GM12865 (cell line): ENCODE measurements around the gene TDRD10.

Source experiments
- DNase-seq: peaks from one replicate; pipeline ENCODE4 v3.0.0; 2010; ENCODE audit warnings: low read depth
- H3K4me3 ChIP-seq: 2 replicates; pipeline ENCODE4 v1.5.1; 2011; ENCODE audit warnings: mild to moderate bottlenecking, low read depth, low read length, control low read depth
- TF ChIP-seq, protein P1 (sequence below): IDR thresholded peaks from 2 replicates; pipeline ENCODE4 v1.5.1; 2011; ENCODE audit warnings: low read length, control low read depth, low read depth, inconsistent platforms; ENCODE audit not compliant: insufficient read depth; ENCODE audit errors: missing control alignments

Gene TDRD10, protein sequence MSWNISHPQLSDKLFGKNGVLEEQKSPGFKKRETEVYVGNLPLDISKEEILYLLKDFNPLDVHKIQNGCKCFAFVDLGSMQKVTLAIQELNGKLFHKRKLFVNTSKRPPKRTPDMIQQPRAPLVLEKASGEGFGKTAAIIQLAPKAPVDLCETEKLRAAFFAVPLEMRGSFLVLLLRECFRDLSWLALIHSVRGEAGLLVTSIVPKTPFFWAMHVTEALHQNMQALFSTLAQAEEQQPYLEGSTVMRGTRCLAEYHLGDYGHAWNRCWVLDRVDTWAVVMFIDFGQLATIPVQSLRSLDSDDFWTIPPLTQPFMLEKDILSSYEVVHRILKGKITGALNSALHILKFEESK

DNA sequence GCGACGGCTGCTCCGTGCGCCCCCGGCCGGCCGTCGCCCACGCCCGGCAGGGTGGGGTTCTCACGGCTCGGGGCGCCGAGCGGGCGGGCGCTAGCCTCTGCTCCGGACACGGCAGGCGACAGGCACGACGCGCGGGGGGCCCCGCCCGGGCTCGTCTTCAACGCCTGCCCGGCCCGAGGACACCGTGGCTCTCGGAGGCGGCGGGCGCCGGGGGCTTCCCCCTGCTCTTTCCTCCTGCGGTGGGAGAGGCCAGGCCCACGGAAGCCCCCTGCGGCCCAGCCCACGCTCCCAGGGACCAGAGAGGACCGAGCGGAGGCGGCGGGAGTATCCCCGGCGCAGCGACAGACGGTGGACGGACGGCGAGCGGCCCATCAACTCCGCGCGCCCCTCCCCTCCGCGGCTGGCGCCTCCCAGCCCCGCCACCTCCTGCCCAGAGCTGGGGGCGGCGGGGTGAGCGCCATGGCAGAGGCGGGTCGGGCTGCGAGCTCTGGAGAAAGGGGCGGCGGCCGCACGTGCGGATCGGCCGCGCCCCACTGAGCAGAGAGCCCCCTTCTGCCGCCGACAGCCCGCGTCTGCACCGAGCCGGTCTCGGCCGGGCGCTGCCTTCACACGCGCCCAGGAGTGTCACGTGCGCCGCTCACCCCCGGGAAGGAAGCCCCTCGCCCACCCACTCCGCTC is at the start of gene TDRD10, which contains the start of gene SHE:
TDRD10 (plus strand) TSS at position 154 of the 678 bp plus-strand sequence. CDS start 4,685 bp downstream, outside the sequence.
SHE (minus strand) TSS at position 347 of the 678 bp plus-strand sequence. CDS start 386 bp downstream, outside the sequence.
- TF ChIP-seq, protein P1, sequence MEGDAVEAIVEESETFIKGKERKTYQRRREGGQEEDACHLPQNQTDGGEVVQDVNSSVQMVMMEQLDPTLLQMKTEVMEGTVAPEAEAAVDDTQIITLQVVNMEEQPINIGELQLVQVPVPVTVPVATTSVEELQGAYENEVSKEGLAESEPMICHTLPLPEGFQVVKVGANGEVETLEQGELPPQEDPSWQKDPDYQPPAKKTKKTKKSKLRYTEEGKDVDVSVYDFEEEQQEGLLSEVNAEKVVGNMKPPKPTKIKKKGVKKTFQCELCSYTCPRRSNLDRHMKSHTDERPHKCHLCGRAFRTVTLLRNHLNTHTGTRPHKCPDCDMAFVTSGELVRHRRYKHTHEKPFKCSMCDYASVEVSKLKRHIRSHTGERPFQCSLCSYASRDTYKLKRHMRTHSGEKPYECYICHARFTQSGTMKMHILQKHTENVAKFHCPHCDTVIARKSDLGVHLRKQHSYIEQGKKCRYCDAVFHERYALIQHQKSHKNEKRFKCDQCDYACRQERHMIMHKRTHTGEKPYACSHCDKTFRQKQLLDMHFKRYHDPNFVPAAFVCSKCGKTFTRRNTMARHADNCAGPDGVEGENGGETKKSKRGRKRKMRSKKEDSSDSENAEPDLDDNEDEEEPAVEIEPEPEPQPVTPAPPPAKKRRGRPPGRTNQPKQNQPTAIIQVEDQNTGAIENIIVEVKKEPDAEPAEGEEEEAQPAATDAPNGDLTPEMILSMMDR, result no peak
- no peak within 1 kb of the TSS for H3K4me3 ChIP-seq
- DNase-seq, result no peak

DNA sequence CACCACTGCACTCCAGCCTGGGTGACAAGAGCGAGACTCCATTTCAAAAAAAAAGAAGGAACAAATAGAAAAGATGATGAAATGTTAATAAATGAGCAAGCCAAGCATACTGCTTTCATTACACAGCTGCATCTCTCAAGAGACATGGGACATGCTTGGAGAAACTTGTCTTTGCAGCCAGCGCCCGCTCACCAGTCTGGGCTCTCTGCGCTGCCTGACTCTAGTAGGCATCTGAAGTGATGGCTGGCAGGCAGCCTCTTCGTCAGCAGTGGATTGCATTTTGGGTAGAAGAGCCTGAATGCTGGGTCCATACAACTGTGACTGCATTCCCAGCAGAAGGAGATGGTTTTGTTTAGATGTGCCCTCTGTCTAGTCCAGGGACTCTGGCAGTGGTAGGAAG is 48.9 kb upstream of the TDRD10 start:
- TF ChIP-seq, protein P1, result no peak
- H3K4me3 ChIP-seq, result no peak overlapping the region
- no peak for DNase-seq

DNA sequence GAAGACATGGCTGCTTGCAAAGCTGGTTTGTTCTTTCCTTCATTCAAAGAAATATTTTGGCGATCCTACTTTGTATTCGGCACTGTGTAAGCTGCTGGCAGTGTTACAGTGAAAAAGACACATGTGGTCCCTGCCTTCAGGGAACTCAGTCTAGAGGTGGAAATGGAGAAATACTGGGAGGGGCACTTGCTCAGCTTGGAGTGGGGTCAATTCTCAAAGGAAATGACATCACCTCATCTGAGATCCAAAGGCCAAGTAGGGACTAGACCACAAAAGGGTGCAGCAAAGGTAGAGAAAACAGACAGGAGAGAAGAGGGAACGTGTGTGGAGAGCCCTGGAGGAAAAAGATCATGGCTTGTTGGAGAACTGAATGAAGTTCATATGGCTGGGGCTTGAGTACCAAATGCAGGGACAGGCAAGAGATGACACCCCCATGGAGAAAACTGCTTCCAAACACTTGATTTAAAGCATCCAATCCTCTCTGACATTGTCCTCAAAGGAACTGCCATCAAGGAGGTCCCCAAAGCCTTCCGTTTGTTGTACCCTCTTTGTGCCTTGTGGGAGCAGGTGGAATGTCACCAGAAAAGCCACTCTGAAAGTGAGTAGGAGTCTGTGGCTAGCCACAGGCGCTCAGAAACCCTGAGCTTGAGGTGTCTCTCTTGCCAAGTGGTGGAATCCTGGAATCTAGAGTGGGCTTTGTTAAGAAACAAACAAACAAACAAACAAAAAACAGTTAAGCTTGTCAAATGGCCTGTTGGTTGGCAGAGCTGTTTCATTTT is 48.3 kb upstream of the TDRD10 start:
- no peak for DNase-seq
- H3K4me3 ChIP-seq, result no peak overlapping the region
- TF ChIP-seq, protein P1, result no peak

DNA sequence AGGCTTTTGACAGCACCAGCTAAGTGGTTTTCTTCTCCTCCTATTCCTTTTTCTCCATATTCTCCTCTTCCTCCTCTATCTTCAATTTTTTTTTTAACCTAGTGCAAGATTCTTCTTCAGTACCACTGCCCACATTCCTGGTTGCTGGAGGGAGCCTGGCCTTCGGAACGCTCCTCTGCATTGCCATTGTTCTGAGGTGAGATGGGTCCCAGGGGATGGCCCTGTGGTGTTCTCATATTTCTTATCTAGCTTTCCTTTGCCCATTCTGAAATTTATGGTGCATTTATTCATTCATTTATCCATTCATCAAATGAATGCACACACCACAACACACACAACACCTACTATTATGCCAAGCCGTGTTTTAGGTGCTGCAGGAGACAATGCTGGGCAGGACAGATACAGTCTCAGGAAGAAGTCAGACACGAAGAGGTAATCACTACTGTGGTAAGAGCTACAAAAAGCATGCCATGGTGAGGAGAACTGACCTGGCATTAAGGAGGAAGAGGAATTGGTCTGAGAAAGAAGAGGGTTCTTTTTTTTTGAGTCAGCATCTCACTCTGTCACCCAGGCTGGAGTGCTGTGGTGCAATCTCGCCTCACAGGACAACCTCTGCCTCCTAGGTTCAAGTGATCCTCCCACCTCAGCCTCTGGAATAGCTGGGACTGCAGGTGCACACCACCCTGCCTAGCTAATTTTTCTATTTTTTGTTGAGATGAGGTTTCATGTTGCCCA is 47.5 kb upstream of the TDRD10 start:
- TF ChIP-seq, protein P1, result no peak
- DNase-seq, result no peak
- H3K4me3 ChIP-seq, result no peak overlapping the region

DNA sequence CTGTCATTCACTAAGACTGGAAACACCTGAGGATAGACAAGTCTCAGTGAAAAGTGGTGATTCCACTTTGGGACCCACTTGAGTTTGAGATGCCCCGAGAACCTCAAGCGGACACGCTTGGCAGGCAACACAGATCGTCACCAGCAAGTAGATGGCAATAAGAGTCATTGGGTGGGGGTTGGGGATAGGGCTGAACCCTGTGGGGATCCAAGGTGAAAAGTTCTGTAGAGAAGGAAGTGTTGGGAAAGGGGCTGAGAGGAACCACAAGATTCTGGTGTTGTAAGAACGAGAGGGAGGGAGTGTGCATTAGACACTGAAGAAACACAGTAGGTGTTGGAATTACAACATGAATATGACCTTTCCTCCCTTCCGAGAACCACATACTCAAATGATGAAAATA is 45.4 kb upstream of the TDRD10 start:
- H3K4me3 ChIP-seq, result no peak overlapping the region
- DNase-seq, result no peak
- TF ChIP-seq, protein P1, result no peak

DNA sequence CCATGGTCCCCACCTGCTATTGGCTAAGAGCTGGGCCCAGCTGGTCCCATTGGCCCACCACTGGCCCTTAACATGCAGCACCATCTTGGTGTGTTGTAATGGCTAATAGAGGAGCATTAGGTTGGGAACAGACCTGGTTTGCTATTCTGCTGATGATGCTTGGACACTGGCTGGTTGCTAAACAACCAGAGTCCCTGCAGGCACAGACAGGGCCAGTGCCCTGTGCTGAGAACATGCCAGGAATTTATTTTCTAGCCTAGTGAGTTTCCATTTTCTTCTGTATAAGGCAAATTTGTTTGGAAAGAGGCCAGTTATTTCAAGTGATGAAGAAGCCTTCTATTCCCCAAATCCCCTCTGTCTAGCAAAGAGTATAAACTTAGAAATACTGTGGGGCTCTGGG is 42.9 kb upstream of the TDRD10 start:
- no peak for DNase-seq
- TF ChIP-seq, protein P1, result no peak
- H3K4me3 ChIP-seq, result no peak overlapping the region
